ENCODE results near the gene SLF2. TPM values are rescaled to one million over a fixed set of nuclear protein-coding genes. Genes with fewer than 3 reads are reported as not detected.

SLF2 gene
- total and polyA plus RNA-seq, 2 of the 8 experiments (the other 6 are each of a cell fraction or from before 2014, with no cell fraction given), result 5.5 to 20.9 TPM

- H2AK5ac ChIP-seq (ENCODE audit: low read depth, low read length), result no peak overlapping the region
- no peaks in the 10 kb centered on the region for H3K79me2 ChIP-seq (ENCODE audit: control insufficient read depth in 1 of 2, insufficient read depth in 2 of 2, low read length in 2 of 2)
- H4K5ac ChIP-seq (ENCODE audit: insufficient read length, low read depth, low read length), result no peak overlapping the region
- no peaks in the 10 kb centered on the region for H4K20me1 ChIP-seq (replicated peaks in 1 of 2; ENCODE audit: control insufficient read depth in 1 of 2, insufficient read depth in 2 of 2, low read length in 2 of 2)
- H2AFZ ChIP-seq (ENCODE audit: low read length), result no peak overlapping the region
- H2BK12ac ChIP-seq (ENCODE audit: low read depth, low read length), result no peak overlapping the region
- H3K4me2 ChIP-seq (ENCODE audit: insufficient read depth in 1 of 2, low read depth in 2 of 2, low read length in 2 of 2), result no peak overlapping the region
- H2BK20ac ChIP-seq (ENCODE audit: low read length), result no peak overlapping the region
- H3K18ac ChIP-seq (ENCODE audit: extremely low read depth, low read length), result no peak overlapping the region
- no peak overlapping the region for H2BK15ac ChIP-seq (ENCODE audit: low read length)
- H3K36me3 ChIP-seq (ENCODE audit: control insufficient read depth in 2 of 4, insufficient read depth in 4 of 4, low read length in 3 of 4), result no peaks in the 10 kb centered on the region
- H3K4me3 ChIP-seq (ENCODE audit: extremely low read depth in 1 of 4, insufficient read depth in 2 of 4, low read depth in 3 of 4, low read length in 4 of 4), result no peak overlapping the region
- peaks cover 0 to 4% (median 2%) of the 10 kb centered on the region in 4 experiments; a peak in 3 of 7 replicates for H3K27me3 ChIP-seq (replicated peaks in 1 of 4; ENCODE audit: control insufficient read depth in 3 of 4, extremely low read depth in 1 of 4, insufficient read depth in 3 of 4, low read length in 3 of 4)
- no peak overlapping the region for H3K4ac ChIP-seq (replicated peaks; ENCODE audit: insufficient read length, low read depth, low read length)
- H2BK120ac ChIP-seq (replicated peaks; ENCODE audit: low read depth, low read length), result no peak overlapping the region
- no peak overlapping the region for H3K27ac ChIP-seq (ENCODE audit: low read depth, low read length)
- no peak overlapping the region for H2BK5ac ChIP-seq (ENCODE audit: low read depth, low read length)
- no peak overlapping the region for H3K56ac ChIP-seq (replicated peaks; ENCODE audit: insufficient read length, low read depth, low read length)
- CTCF ChIA-PET (ENCODE audit: partially characterized antibody), result interaction anchor here (0.6 to 8.4 kb wide), 7 partner anchors 9 to 314 kb away, joined by 3 to 47 read pairs (median 7); no protein-coding TSS in a partner anchor
- no peak overlapping the region for H3K23ac ChIP-seq (ENCODE audit: insufficient read length)
- H4K91ac ChIP-seq (replicated peaks; ENCODE audit: insufficient read length, low read length), result no peak overlapping the region
- no peaks in the 10 kb centered on the region for H3K23me2 ChIP-seq (ENCODE audit: low read depth, low read length)
- H3K14ac ChIP-seq (ENCODE audit: insufficient read length), result no peak overlapping the region
- FAIRE-seq (no peak), DNase-seq (ENCODE audit: low read depth in 1 of 2, low spot score in 2 of 2) (no peak)
- H4K8ac ChIP-seq (ENCODE audit: extremely low read depth, insufficient read depth, low read length), result no peak overlapping the region
- no peak overlapping the region for H3K9ac ChIP-seq (replicated peaks in 1 of 4; ENCODE audit: extremely low read depth in 1 of 4, low read depth in 3 of 4, low read length in 3 of 4)
- no peaks in the 10 kb centered on the region for H3K9me3 ChIP-seq (ENCODE audit: insufficient read depth in 2 of 2, low read depth in 1 of 2, low read length in 1 of 2)
- 84% methylated on average over 23 of the region's 23 CpGs; no CpG with 5 or more reads in 1 of the 2 experiments for WGBS, 2 experiments (ENCODE audit: extremely low coverage in 1 of 2, insufficient coverage in 1 of 2, insufficient read length in 1 of 2, insufficient replicate concordance in 2 of 2, low coverage in 1 of 2, low lambda C conversion rate in 2 of 2, missing lambda C conversion rate in 1 of 2)
- no peaks in the 10 kb centered on the region for H3K4me1 ChIP-seq (replicated peaks in 1 of 4; ENCODE audit: control insufficient read depth in 3 of 4, insufficient read depth in 4 of 4, low read length in 3 of 4)
- no peaks in the 10 kb centered on the region for H3K79me1 ChIP-seq (ENCODE audit: low read depth, low read length)
- POLR2A ChIA-PET (ENCODE audit: partially characterized antibody), result interaction anchor here (0.8 to 1.2 kb wide), 4 partner anchors 13 to 328 kb away, joined by 3 read pairs; no protein-coding TSS in a partner anchor
- TF ChIP-seq ZNF274 (IDR thresholded peaks at IDR 0.05; ENCODE audit: borderline replicate concordance, extremely low read depth, low read length) (no peak), CBX8 (IDR thresholded peaks at IDR 0.05; ENCODE audit: borderline replicate concordance, low read depth, low read length) (no peak), ATF3 (IDR thresholded peaks at IDR 0.05; ENCODE audit: insufficient read depth, low read depth, low read length) (no peak), KDM1A (IDR thresholded peaks at IDR 0.05; ENCODE audit: borderline replicate concordance, low read length) (no peak), BCL11A (IDR thresholded peaks at IDR 0.05; ENCODE audit: low read depth in 2 of 2, low read length in 2 of 2) (no peak), RNF2 (IDR thresholded peaks at IDR 0.05; ENCODE audit: borderline replicate concordance, low read depth, low read length, missing control alignments, poor library complexity, severe bottlenecking) (no peak), KDM5A (IDR thresholded peaks at IDR 0.05; ENCODE audit: low read length) (no peak), TBP (IDR thresholded peaks at IDR 0.05; ENCODE audit: low read depth, low read length) (no peak), TCF12 (IDR thresholded peaks at IDR 0.05; ENCODE audit: low read depth, low read length) (no peak), RBBP5 (IDR thresholded peaks at IDR 0.05; ENCODE audit: borderline replicate concordance, low read depth, low read length) (no peak), SAP30 (IDR thresholded peaks at IDR 0.05; ENCODE audit: insufficient read depth, insufficient replicate concordance, low read length) (no peak), MAX (IDR thresholded peaks at IDR 0.05) (no peak)
Measured at GRCh38 chr10:100882671-100883311, 30.0 kb upstream of the SLF2 start.
